Glutamatergic neuron (in vitro differentiated cells): Measurements from ENCODE around the gene SERPIND1. TPM values are rescaled to one million over a fixed set of nuclear protein-coding genes. Genes with fewer than 3 reads are reported as not detected.

Experiments used
- DNase-seq: peaks from one replicate; pipeline ENCODE4 v3.0.0; 2022
- H3K27ac Mint-ChIP-seq: one replicate; pipeline ENCODE4 v1.8.0; 2020; ENCODE audit warnings: mild to moderate bottlenecking, mixed read lengths, inconsistent platforms; ENCODE audit not compliant: unreplicated experiment
- H3K27me3 Mint-ChIP-seq: one replicate; pipeline ENCODE4 v1.8.0; 2020; ENCODE audit warnings: mild to moderate bottlenecking, moderate library complexity, mixed read lengths, inconsistent platforms; ENCODE audit not compliant: unreplicated experiment
- H3K36me3 Mint-ChIP-seq: one replicate; pipeline ENCODE4 v1.8.0; 2020; ENCODE audit warnings: mild to moderate bottlenecking, mixed read lengths, inconsistent platforms; ENCODE audit not compliant: unreplicated experiment
- H3K4me1 Mint-ChIP-seq: one replicate; pipeline ENCODE4 v1.8.0; 2020; ENCODE audit warnings: mild to moderate bottlenecking, low read depth, mixed read lengths, inconsistent platforms; ENCODE audit not compliant: unreplicated experiment
- H3K4me3 Mint-ChIP-seq: one replicate; pipeline ENCODE4 v1.8.0; 2020; ENCODE audit warnings: mild to moderate bottlenecking, mixed read lengths, inconsistent platforms; ENCODE audit not compliant: unreplicated experiment
- H3K9me3 Mint-ChIP-seq: one replicate; pipeline ENCODE4 v1.8.0; 2020; ENCODE audit warnings: mild to moderate bottlenecking, moderate library complexity, mixed read lengths, inconsistent platforms; ENCODE audit not compliant: unreplicated experiment
- total RNA-seq: library from RNA; stranded (reverse); fragmentation: NEBNext Ultra II Directional; extraction: Animal tissue kit (Norgen Biotek cat#: 25700); gene quantifications from one replicate; pipeline ENCODE4 v1.2.1, GENCODE V29; 2021; ENCODE audit not compliant: unreplicated experiment
- TF ChIP-seq, protein P1 (sequence below): fragments of 200-600 bp; sonication (generic); IDR thresholded peaks from one replicate; pipeline ENCODE4 v1.5.0; 2021; ENCODE audit not compliant: partially characterized antibody, unreplicated experiment

The SERPIND1 gene
- total RNA-seq, 1 donor from 2014 or later: not detected

DNA sequence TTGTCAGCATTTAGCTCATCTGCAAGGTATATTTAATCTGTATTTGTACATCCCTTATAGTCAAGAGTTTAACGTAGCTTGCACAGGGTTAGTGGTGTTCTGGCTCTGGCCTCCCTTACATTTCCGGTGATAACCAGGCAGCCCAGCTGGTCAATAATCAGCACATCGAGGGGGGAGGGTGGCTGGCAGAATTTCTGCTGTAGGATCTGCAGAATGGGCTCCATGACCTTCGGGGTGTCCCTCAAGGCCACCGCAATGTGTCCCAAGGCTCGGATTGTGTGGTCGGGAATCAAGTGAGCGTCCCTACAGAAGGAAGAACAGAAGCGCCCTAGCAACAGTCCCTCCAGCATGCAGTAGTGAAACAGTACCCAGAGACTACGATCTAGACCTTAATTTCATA lies 25.1 kb downstream of the SERPIND1 start:
- Mint-ChIP-seq H3K27ac (no peak overlapping the region), H3K9me3 (peaks cover 4% of the 10 kb centered on the region), H3K4me1 (peaks cover 2% of the 10 kb centered on the region), H3K4me3 (no peak overlapping the region), H3K27me3 (peaks cover 2% of the 10 kb centered on the region), H3K36me3 (peaks cover 4% of the 10 kb centered on the region)
- no peak for DNase-seq
- TF ChIP-seq, protein P1, sequence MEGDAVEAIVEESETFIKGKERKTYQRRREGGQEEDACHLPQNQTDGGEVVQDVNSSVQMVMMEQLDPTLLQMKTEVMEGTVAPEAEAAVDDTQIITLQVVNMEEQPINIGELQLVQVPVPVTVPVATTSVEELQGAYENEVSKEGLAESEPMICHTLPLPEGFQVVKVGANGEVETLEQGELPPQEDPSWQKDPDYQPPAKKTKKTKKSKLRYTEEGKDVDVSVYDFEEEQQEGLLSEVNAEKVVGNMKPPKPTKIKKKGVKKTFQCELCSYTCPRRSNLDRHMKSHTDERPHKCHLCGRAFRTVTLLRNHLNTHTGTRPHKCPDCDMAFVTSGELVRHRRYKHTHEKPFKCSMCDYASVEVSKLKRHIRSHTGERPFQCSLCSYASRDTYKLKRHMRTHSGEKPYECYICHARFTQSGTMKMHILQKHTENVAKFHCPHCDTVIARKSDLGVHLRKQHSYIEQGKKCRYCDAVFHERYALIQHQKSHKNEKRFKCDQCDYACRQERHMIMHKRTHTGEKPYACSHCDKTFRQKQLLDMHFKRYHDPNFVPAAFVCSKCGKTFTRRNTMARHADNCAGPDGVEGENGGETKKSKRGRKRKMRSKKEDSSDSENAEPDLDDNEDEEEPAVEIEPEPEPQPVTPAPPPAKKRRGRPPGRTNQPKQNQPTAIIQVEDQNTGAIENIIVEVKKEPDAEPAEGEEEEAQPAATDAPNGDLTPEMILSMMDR: no peak

DNA sequence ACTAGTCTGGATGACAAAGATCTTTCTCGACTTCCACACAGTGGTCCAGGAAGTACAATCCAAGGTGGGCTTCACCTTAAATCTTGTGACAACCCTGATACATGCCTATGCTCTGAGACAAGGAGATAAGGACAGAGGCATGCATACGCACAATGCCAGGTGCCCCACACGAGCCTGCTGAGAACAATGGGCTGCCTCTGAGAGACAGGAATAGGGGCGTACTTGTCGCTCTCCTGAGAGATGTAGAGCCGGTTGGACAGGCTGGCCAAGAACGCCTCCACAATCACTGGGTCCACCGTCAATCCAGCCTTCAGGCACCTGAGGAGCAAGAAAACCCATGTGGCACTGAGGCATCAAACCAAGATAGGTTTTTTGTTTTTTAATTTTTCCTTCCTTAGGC lies 25.5 kb downstream of the SERPIND1 start:
- H3K27ac Mint-ChIP-seq: no peak overlapping the region
- peaks cover 4% of the 10 kb centered on the region for H3K9me3 Mint-ChIP-seq
- DNase-seq: no peak
- H3K36me3 Mint-ChIP-seq: peaks cover 4% of the 10 kb centered on the region
- H3K4me1 Mint-ChIP-seq: peaks cover 7% of the 10 kb centered on the region
- peaks cover 5% of the 10 kb centered on the region for H3K27me3 Mint-ChIP-seq
- no peak overlapping the region for H3K4me3 Mint-ChIP-seq
- TF ChIP-seq, protein P1: no peak

DNA sequence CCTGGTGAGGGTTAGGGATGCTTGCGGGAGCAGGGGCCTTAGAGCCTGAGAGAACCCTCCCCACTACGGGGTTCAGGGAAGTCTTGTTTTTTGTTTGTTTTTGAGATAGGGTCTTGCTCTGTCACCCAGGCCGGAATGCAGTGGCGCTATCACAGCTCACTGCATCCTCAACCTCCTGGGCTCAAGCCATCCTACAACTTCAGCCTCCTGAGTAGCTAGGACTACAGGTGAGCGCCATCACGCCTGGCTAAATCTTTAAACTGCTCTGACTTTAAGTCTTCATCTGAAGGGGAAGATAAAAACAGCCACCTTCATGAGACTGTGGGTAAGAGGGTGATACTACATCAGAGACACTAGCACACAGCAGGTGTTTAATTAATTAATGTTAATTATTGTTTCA lies 28.5 kb downstream of the SERPIND1 start:
- DNase-seq: no peak
- peaks cover 5% of the 10 kb centered on the region for H3K27me3 Mint-ChIP-seq
- TF ChIP-seq, protein P1: no peak
- no peak overlapping the region for H3K27ac Mint-ChIP-seq
- no peak overlapping the region for H3K4me3 Mint-ChIP-seq
- peaks cover 8% of the 10 kb centered on the region for H3K4me1 Mint-ChIP-seq
- peaks cover 4% of the 10 kb centered on the region for H3K36me3 Mint-ChIP-seq
- H3K9me3 Mint-ChIP-seq: peaks cover 4% of the 10 kb centered on the region

DNA sequence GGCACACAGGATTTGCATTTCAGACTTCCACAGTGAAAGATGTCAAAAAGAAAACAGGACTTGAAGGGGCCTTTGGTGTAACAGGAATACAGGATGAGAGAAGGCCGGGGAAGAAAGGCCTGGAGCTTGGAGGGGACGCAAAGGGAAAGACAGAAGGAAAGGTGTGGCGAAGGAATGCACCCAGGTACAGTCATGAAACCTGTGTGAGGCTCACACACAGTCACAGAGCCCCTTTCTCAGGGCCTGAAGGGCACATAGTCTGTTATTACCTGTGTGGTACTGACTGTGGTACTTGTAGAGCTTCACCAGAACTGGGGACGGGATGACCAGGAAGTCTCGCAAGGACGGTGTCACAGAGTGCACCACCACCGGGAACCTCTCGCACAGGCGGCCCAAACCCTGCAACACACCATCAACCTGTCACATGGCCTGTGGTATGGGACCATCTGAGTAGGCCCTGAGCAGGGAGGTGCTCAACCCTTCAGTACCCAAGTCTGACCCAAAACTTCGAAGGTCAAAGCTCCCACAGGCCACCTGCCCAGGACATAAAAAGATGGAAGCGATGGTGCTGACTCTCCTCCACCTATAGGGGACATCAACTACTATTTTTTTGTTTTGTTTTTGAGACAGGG lies 29.1 kb downstream of the SERPIND1 start:
- Mint-ChIP-seq H3K27ac (no peak overlapping the region), H3K9me3 (peaks cover 4% of the 10 kb centered on the region), H3K4me1 (peaks cover 8% of the 10 kb centered on the region), H3K27me3 (peaks cover 5% of the 10 kb centered on the region), H3K4me3 (no peak overlapping the region), H3K36me3 (peaks cover 4% of the 10 kb centered on the region)
- no peak for DNase-seq
- TF ChIP-seq, protein P1: no peak

DNA sequence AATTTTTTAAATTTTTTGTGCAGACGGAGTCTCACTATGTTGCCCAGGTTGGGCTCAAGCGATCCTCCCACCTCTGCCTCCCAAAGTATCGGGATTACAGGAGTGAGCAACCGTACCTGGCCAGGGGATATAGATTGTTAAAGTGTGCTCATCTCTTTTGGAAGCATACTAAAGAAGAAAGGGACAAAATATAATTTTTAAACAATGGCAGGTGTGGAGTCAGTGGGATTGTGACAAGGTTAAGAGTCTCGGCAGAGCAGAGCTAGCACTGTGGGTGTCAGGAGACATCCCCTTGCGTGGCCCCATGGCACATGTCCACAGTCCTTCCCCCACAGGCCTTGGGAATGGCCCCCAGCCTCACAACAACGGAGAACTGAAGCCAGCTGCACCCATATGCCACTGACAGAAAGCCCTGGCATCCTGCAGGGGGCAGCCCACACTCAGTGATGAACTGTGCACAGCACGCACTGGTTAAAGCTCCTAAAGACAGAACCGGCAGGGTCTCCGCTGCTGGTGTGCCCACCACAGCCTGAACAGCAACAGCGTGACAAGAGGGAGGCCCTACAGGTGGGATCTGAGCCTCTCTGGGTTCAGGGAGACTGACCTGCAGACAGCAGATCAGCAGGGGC lies 29.9 kb downstream of the SERPIND1 start:
- no peak overlapping the region for H3K4me3 Mint-ChIP-seq
- TF ChIP-seq, protein P1: peak; percentile 62
- peaks cover 4% of the 10 kb centered on the region for H3K9me3 Mint-ChIP-seq
- H3K27ac Mint-ChIP-seq: peak overlapping the region; percentile 83
- DNase-seq: peak; percentile 79
- peaks cover 8% of the 10 kb centered on the region for H3K4me1 Mint-ChIP-seq
- H3K27me3 Mint-ChIP-seq: peaks cover 5% of the 10 kb centered on the region
- H3K36me3 Mint-ChIP-seq: peaks cover 4% of the 10 kb centered on the region
